ENCODE results near the gene COL4A2.
A peak's percentile ranks its signal among the peaks of the same experiment; 100 is the strongest.

Gene COL4A2

GRCh38 chr13:110366733-110367132, 59.6 kb downstream of the COL4A2 start:
- Histone ChIP-seq H3K9me3 (ENCODE audit: control insufficient read depth, low read length) (no peaks in the 10 kb centered on the region), H3K27ac (ENCODE audit: insufficient read depth, low read depth, low read length, poor library complexity, severe bottlenecking) (no peak overlapping the region), H3K36me3 (ENCODE audit: control insufficient read depth, insufficient read depth, low read length) (no peaks in the 10 kb centered on the region)

GRCh38 chr13:110367620-110368019, 60.5 kb downstream of the COL4A2 start:
- H3K36me3 ChIP-seq (ENCODE audit: control insufficient read depth, insufficient read depth, low read length): no peaks in the 10 kb centered on the region
- no peak overlapping the region for H3K4me3 ChIP-seq (ENCODE audit: insufficient read depth, low read depth, low read length)
- H3K4me1 ChIP-seq (ENCODE audit: control insufficient read depth, insufficient read depth, low read length): peaks cover 9% of the 10 kb centered on the region
- WGBS, 2 experiments: 94% methylated on average over 4 of the region's 4 CpGs
- H3K9me3 ChIP-seq (ENCODE audit: control insufficient read depth, low read length): no peaks in the 10 kb centered on the region
- no peaks in the 10 kb centered on the region for H3K27me3 ChIP-seq (ENCODE audit: control insufficient read depth, insufficient read depth, low read length, poor library complexity, severe bottlenecking)
- H3K27ac ChIP-seq (ENCODE audit: insufficient read depth, low read depth, low read length, poor library complexity, severe bottlenecking): no peak overlapping the region

More at GRCh38 chr13:110366733-110367132, 59.6 kb downstream of the COL4A2 start:
- no peaks in the 10 kb centered on the region for H3K27me3 ChIP-seq (ENCODE audit: control insufficient read depth, insufficient read depth, low read length, poor library complexity, severe bottlenecking)
- peaks cover 4% of the 10 kb centered on the region for H3K4me1 ChIP-seq (ENCODE audit: control insufficient read depth, insufficient read depth, low read length)
- no peak overlapping the region for H3K4me3 ChIP-seq (ENCODE audit: insufficient read depth, low read depth, low read length)
- WGBS, 2 experiments: 96 to 97% methylated on average over 2 to 3 of the region's 3 CpGs

- H3K4me3 ChIP-seq (ENCODE audit: insufficient read depth, low read depth, low read length): no peak overlapping the region
- 84 to 98% methylated on average over 2 of the region's 2 CpGs for WGBS, 2 experiments
- peaks cover 9% of the 10 kb centered on the region for H3K4me1 ChIP-seq (ENCODE audit: control insufficient read depth, insufficient read depth, low read length)
- H3K36me3 ChIP-seq (ENCODE audit: control insufficient read depth, insufficient read depth, low read length): no peaks in the 10 kb centered on the region
- H3K27me3 ChIP-seq (ENCODE audit: control insufficient read depth, insufficient read depth, low read length, poor library complexity, severe bottlenecking): no peaks in the 10 kb centered on the region
- no peaks in the 10 kb centered on the region for H3K9me3 ChIP-seq (ENCODE audit: control insufficient read depth, low read length)
- H3K27ac ChIP-seq (ENCODE audit: insufficient read depth, low read depth, low read length, poor library complexity, severe bottlenecking): no peak overlapping the region
These were observed 61.3 kb downstream of the COL4A2 start for GRCh38 chr13:110368408-110368807.

GRCh38 chr13:110369400-110369799, 62.3 kb downstream of the COL4A2 start:
- 94 to 96% methylated on average over 5 of the region's 5 CpGs for WGBS, 2 experiments
- no peaks in the 10 kb centered on the region for H3K27me3 ChIP-seq (ENCODE audit: control insufficient read depth, insufficient read depth, low read length, poor library complexity, severe bottlenecking)
- no peaks in the 10 kb centered on the region for H3K36me3 ChIP-seq (ENCODE audit: control insufficient read depth, insufficient read depth, low read length)
- H3K9me3 ChIP-seq (ENCODE audit: control insufficient read depth, low read length): no peaks in the 10 kb centered on the region
- no peak overlapping the region for H3K4me3 ChIP-seq (ENCODE audit: insufficient read depth, low read depth, low read length)
- peaks cover 9% of the 10 kb centered on the region for H3K4me1 ChIP-seq (ENCODE audit: control insufficient read depth, insufficient read depth, low read length)
- H3K27ac ChIP-seq (ENCODE audit: insufficient read depth, low read depth, low read length, poor library complexity, severe bottlenecking): no peak overlapping the region

GRCh38 chr13:110371550-110372465, 64.7 kb downstream of the COL4A2 start:
- Histone ChIP-seq H3K27me3 (ENCODE audit: control insufficient read depth, insufficient read depth, low read length, poor library complexity, severe bottlenecking) (no peaks in the 10 kb centered on the region), H3K36me3 (ENCODE audit: control insufficient read depth, insufficient read depth, low read length) (no peaks in the 10 kb centered on the region), H3K4me1 (ENCODE audit: control insufficient read depth, insufficient read depth, low read length) (peaks cover 9% of the 10 kb centered on the region), H3K4me3 (ENCODE audit: insufficient read depth, low read depth, low read length) (no peak overlapping the region), H3K27ac (ENCODE audit: insufficient read depth, low read depth, low read length, poor library complexity, severe bottlenecking) (peak overlapping the region; percentile 47), H3K9me3 (ENCODE audit: control insufficient read depth, low read length) (no peaks in the 10 kb centered on the region)
- 71 to 77% methylated on average over 20 of the region's 20 CpGs for WGBS, 2 experiments

- Histone ChIP-seq H3K4me3 (ENCODE audit: insufficient read depth, low read depth, low read length) (no peak overlapping the region), H3K36me3 (ENCODE audit: control insufficient read depth, insufficient read depth, low read length) (no peaks in the 10 kb centered on the region), H3K27ac (ENCODE audit: insufficient read depth, low read depth, low read length, poor library complexity, severe bottlenecking) (no peak overlapping the region), H3K4me1 (ENCODE audit: control insufficient read depth, insufficient read depth, low read length) (peaks cover 17% of the 10 kb centered on the region), H3K9me3 (ENCODE audit: control insufficient read depth, low read length) (no peaks in the 10 kb centered on the region), H3K27me3 (ENCODE audit: control insufficient read depth, insufficient read depth, low read length, poor library complexity, severe bottlenecking) (no peaks in the 10 kb centered on the region)
These were observed 65.6 kb downstream of the COL4A2 start for GRCh38 chr13:110372676-110373075.

GRCh38 chr13:110373617-110374016, 66.5 kb downstream of the COL4A2 start:
- no peak overlapping the region for H3K4me3 ChIP-seq (ENCODE audit: insufficient read depth, low read depth, low read length)
- no peaks in the 10 kb centered on the region for H3K27me3 ChIP-seq (ENCODE audit: control insufficient read depth, insufficient read depth, low read length, poor library complexity, severe bottlenecking)
- no peaks in the 10 kb centered on the region for H3K36me3 ChIP-seq (ENCODE audit: control insufficient read depth, insufficient read depth, low read length)
- H3K9me3 ChIP-seq (ENCODE audit: control insufficient read depth, low read length): no peaks in the 10 kb centered on the region
- WGBS, 2 experiments: 90 to 94% methylated on average over 9 of the region's 9 CpGs
- peaks cover 21% of the 10 kb centered on the region for H3K4me1 ChIP-seq (ENCODE audit: control insufficient read depth, insufficient read depth, low read length)
- H3K27ac ChIP-seq (ENCODE audit: insufficient read depth, low read depth, low read length, poor library complexity, severe bottlenecking): no peak overlapping the region

- H3K36me3 ChIP-seq (ENCODE audit: control insufficient read depth, insufficient read depth, low read length): no peaks in the 10 kb centered on the region
- H3K27ac ChIP-seq (ENCODE audit: insufficient read depth, low read depth, low read length, poor library complexity, severe bottlenecking): no peak overlapping the region
- 90 to 95% methylated on average over 10 of the region's 10 CpGs for WGBS, 2 experiments
These were observed 67.6 kb downstream of the COL4A2 start for GRCh38 chr13:110374431-110375370.

GRCh38 chr13:110376120-110376519, 69.0 kb downstream of the COL4A2 start:
- H3K4me1 ChIP-seq (ENCODE audit: control insufficient read depth, insufficient read depth, low read length): peaks cover 39% of the 10 kb centered on the region
- no peaks in the 10 kb centered on the region for H3K36me3 ChIP-seq (ENCODE audit: control insufficient read depth, insufficient read depth, low read length)
- H3K4me3 ChIP-seq (ENCODE audit: insufficient read depth, low read depth, low read length): no peak overlapping the region
- no peak overlapping the region for H3K27ac ChIP-seq (ENCODE audit: insufficient read depth, low read depth, low read length, poor library complexity, severe bottlenecking)
- 90 to 97% methylated on average over 5 of the region's 5 CpGs for WGBS, 2 experiments
- no peaks in the 10 kb centered on the region for H3K27me3 ChIP-seq (ENCODE audit: control insufficient read depth, insufficient read depth, low read length, poor library complexity, severe bottlenecking)
- no peaks in the 10 kb centered on the region for H3K9me3 ChIP-seq (ENCODE audit: control insufficient read depth, low read length)

More at GRCh38 chr13:110374431-110375370, 67.6 kb downstream of the COL4A2 start:
- no peak overlapping the region for H3K4me3 ChIP-seq (ENCODE audit: insufficient read depth, low read depth, low read length)
- no peaks in the 10 kb centered on the region for H3K27me3 ChIP-seq (ENCODE audit: control insufficient read depth, insufficient read depth, low read length, poor library complexity, severe bottlenecking)
- H3K9me3 ChIP-seq (ENCODE audit: control insufficient read depth, low read length): no peaks in the 10 kb centered on the region
- peaks cover 32% of the 10 kb centered on the region for H3K4me1 ChIP-seq (ENCODE audit: control insufficient read depth, insufficient read depth, low read length)
